ENCODE measurements around the gene QRFP.

DNA sequence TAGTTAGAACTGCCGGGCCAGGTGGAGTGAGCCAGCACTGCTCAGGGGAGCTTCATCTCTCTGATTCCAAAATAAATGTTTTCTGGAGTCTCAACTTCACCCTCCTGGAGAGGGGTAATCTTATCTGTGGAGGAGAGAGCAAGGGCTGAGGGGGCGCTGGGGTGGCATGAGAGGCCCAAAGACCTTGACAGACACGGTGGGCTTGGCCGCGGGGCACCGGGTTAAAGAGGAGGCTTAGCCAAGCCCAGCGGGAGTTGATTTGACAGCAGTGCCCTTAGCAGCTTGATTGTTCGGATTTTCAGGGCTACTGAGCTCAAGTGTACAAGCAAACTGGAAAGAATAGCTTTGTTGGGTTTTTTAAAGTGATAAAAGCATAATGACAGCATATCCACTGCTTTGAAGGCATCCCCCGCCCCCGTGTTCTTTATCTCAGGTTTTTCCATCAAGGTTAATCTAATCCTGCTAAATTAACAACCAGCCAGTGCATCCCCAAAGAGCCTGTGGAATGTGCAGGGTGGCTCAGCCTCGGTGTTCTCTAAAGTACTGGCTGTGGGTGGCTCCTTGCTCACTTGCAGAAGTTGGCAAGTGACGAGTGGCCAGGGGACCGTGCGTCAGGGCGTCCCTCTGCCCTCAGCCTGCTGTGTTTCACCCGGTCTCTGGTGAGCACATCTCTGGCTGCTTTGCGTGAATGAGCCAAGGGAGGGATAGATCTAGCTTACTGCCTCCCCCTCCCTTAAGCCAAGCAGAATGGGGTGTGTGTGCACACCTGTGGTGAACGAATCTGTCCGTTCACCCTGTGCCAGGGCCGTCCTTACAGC is 5.5 kb downstream of the QRFP start:
- TF ChIP-seq CTCF (conservative IDR thresholded peaks at IDR 0.05; ENCODE audit: low read depth, low read length), result no peak
- TF ChIP-seq EZH2 (IDR thresholded peaks at IDR 0.05; ENCODE audit: low read length, unreplicated experiment), result no peak
- no peak for TF ChIP-seq EZH2phosphoT487 (IDR thresholded peaks at IDR 0.05; ENCODE audit: borderline replicate concordance, low read length)
